Uterus (tissue), 4 donors: ENCODE results near the gene FCN3. TPM values are rescaled to one million over a fixed set of nuclear protein-coding genes. Genes with fewer than 3 reads are reported as not detected.
A peak's percentile ranks its signal among the peaks of the same experiment; 100 is the strongest.

Experiments
- DNase-seq, 2 donors: peaks; one replicate each; pipeline ENCODE4 v3.0.0-alpha.2; 2019 to 2020
- H3K27ac ChIP-seq, 2 donors: fragments of 200-600 bp; sonication (generic); 1 replicate in 1 of 2; 2 replicates in 1 of 2; pipeline ENCODE4 v1.5.1; 2016 to 2018
- H3K27me3 ChIP-seq, 2 donors: fragments of 200-600 bp; sonication (generic); one replicate each; pipeline ENCODE4 v1.5.1; 2018 to 2019; ENCODE audit warnings: control low read depth in 1 of 2
- H3K36me3 ChIP-seq, 2 donors: fragments of 200-600 bp; sonication (generic); one replicate each; pipeline ENCODE4 v1.5.1; 2019; ENCODE audit warnings: control low read depth in 1 of 2
- H3K4me1 ChIP-seq, 2 donors: fragments of 200-600 bp; sonication (generic); one replicate each; pipeline ENCODE4 v1.5.1; 2018 to 2019; ENCODE audit warnings: control low read depth in 1 of 2
- H3K4me3 ChIP-seq, 2 donors: fragments of 200-600 bp; sonication (generic); 1 replicate in 1 of 2; 2 replicates in 1 of 2; pipeline ENCODE4 v1.5.1; 2018 to 2019; ENCODE audit warnings: mild to moderate bottlenecking in 1 of 2
- H3K9me3 ChIP-seq, 2 donors: fragments of 200-600 bp; sonication (generic); one replicate each; pipeline ENCODE4 v1.5.1; 2019; ENCODE audit warnings: control low read depth in 1 of 2
- POLR2A ChIP-seq, 2 donors: fragments of 450-650 bp; IDR thresholded peaks; one replicate each; pipeline ENCODE4 v1.6.1; 2016; ENCODE audit warnings: antibody characterized with exemption in 2 of 2, mild to moderate bottlenecking in 1 of 2, moderate library complexity in 1 of 2
- intact Hi-C: fragments of 100-400 bp; cut with DNase I; formaldehyde crosslinking; loops from one replicate; pipeline ENCODE4 v1.15.1; 2023; ENCODE audit warnings: low total_unique reads
- total RNA-seq, 4 donors: library from RNA; depleted of rRNA in 3 of 4; stranded (reverse); fragments of >200 nt in 3 of 4; gene quantifications; one replicate each; pipeline versions ENCODE4 v1.1.0 to v1.2.4, GENCODE V29; 2014 to 2023
- TF ChIP-seq, protein P1 (sequence below), 4 experiments: fragments of 200-600 bp in 2 of 4; fragments of 450-650 bp in 2 of 4; sonication (generic) in 2 of 4; IDR thresholded peaks; one replicate each; pipeline ENCODE4 v1.5.1; 2016 to 2019; ENCODE audit warnings: antibody characterized with exemption in 4 of 4, mild to moderate bottlenecking in 2 of 4, moderate library complexity in 1 of 4
- donor health status: DM: yes; HTN: yes; CAD: no.

FCN3 gene
- total RNA-seq, 4 donors from 2014 or later: 2.1 to 4.7 (median 2.4) TPM; not detected in 1

DNA sequence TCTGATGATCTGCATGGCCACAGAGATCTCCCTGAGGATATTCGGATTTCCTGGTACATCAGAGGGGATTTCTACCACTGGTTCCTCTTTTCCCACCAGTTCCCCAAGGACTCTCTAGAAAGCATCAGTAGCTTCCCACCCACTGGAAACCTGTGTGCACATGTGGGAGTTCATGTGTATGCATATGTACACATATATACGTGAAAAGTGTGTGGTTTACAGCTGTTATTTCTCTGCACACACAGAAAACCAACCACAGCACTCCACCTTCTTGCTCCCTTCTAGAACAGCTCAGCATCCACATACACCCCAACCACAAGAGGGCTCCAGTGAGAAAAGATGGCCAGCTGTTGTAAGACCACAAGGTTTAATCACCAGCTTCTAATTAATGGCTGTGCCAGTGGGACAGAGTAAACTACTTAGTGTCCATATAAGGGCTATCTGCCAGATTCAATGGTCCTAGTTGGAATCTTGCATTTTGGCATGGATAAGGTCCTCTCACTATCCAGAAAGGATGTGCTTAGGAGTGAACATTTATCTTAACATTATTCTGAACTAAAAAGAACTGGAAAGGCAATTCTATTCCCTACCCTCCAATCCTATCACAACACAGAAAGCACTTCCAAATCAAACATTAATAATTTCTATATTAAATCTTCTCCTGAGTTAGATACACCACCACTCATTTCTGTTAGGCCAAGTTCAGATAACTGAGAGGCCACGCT is 41.9 kb upstream of the FCN3 start:
- intact Hi-C loops: no loop called here
- Histone ChIP-seq H3K9me3 (no peaks in the 10 kb centered on the region), H3K27me3 (no peaks in the 10 kb centered on the region), H3K4me1 (peaks cover 10 to 18% of the 10 kb centered on the region in 2 donors), H3K27ac (peak overlapping the region; percentile 75 to 96), H3K36me3 (no peaks in the 10 kb centered on the region), H3K4me3 (no peak overlapping the region)
- no peak for DNase-seq
- TF ChIP-seq, protein P1, sequence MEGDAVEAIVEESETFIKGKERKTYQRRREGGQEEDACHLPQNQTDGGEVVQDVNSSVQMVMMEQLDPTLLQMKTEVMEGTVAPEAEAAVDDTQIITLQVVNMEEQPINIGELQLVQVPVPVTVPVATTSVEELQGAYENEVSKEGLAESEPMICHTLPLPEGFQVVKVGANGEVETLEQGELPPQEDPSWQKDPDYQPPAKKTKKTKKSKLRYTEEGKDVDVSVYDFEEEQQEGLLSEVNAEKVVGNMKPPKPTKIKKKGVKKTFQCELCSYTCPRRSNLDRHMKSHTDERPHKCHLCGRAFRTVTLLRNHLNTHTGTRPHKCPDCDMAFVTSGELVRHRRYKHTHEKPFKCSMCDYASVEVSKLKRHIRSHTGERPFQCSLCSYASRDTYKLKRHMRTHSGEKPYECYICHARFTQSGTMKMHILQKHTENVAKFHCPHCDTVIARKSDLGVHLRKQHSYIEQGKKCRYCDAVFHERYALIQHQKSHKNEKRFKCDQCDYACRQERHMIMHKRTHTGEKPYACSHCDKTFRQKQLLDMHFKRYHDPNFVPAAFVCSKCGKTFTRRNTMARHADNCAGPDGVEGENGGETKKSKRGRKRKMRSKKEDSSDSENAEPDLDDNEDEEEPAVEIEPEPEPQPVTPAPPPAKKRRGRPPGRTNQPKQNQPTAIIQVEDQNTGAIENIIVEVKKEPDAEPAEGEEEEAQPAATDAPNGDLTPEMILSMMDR (IDR thresholded peaks at IDR 0.05): peak; percentile 28 to 49 (median 38)
- TF ChIP-seq POLR2A (IDR thresholded peaks at IDR 0.05): no peak

DNA sequence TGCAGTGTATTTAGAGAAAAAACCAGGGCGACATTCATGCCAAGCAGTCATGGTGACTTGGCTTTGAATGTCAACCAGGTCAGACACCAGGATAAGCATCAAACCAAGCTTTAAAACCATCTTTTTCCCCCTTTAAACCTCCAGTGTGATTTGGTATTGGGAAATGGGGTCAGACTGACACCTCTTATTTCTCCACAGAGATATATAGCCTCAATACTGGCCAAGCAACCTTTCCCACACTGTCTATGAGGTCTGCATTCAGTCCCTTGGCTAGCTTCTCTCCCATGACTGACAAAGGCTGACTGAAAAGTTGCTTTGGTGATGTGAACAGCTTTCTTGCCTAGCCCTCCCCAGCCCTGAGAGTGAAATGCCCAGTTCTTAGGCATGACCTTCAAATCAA is 39.5 kb upstream of the FCN3 start:
- H3K36me3 ChIP-seq: no peaks in the 10 kb centered on the region

DNA sequence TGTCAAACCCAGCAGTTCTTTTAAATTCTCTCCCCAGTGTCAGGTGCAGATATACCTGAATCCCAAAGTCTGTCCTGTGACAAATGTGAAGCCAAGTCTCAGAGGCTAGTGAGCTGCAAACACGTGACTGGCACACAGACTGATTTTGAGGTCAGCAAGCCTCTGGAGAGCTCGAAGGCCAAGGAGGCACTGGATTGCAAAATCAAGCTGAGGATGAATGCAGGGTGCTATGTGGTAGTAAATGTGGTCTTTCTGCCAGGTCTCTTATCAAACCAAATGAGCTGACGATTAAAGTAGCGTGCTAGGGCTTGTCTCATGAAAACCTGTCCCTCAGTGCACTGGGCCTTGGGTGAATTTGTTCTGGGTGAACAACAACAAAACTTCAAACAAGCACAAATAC is 38.4 kb upstream of the FCN3 start:
- Histone ChIP-seq H3K4me1 (peaks cover 0 to 7% of the 10 kb centered on the region in 2 donors), H3K4me3 (no peak overlapping the region), H3K27me3 (no peaks in the 10 kb centered on the region), H3K9me3 (no peaks in the 10 kb centered on the region), H3K36me3 (no peaks in the 10 kb centered on the region), H3K27ac (peak overlapping the region in 1 of 2 donors; percentile 15)
- intact Hi-C loops: no loop called here
- DNase-seq: no peak
- TF ChIP-seq, protein P1 (IDR thresholded peaks at IDR 0.05): no peak
- TF ChIP-seq POLR2A (IDR thresholded peaks at IDR 0.05): no peak

More for the DNA sequence above, 39.5 kb upstream of the FCN3 start:
- peak overlapping the region in 1 of 2 donors; percentile 22 for H3K27ac ChIP-seq
- H3K4me1 ChIP-seq: peaks cover 6 to 18% of the 10 kb centered on the region in 2 donors
- no peaks in the 10 kb centered on the region for H3K27me3 ChIP-seq
- no peak overlapping the region for H3K4me3 ChIP-seq
- DNase-seq: no peak
- intact Hi-C loops: no loop called here
- no peaks in the 10 kb centered on the region for H3K9me3 ChIP-seq
- TF ChIP-seq POLR2A (IDR thresholded peaks at IDR 0.05): no peak
- TF ChIP-seq, protein P1 (IDR thresholded peaks at IDR 0.05): no peak

DNA sequence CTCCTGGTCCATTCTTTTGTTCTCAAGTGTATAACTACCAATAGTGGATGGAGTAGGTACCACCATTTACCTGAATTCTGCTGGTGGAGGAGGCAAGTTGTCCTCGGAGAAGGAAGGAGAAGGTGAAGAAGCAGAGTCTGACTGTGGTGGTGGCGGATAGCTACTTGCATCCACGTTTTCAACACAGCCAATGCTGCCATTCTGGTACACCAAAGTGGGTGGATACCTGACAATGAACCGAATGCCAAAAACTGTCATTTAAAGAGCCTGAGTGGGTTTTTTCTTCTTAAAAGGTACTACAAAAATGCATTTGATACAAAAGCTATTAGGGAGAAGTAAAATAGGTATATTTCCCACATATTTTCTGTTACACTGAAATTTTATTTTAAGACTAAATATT is 37.9 kb upstream of the FCN3 start:
- H3K27ac ChIP-seq: peak overlapping the region in 1 of 2 donors; percentile 15
- no peaks in the 10 kb centered on the region for H3K36me3 ChIP-seq
- TF ChIP-seq, protein P1 (IDR thresholded peaks at IDR 0.05): no peak
- no peak for TF ChIP-seq POLR2A (IDR thresholded peaks at IDR 0.05)
- intact Hi-C loops: no loop called here
- H3K27me3 ChIP-seq: no peaks in the 10 kb centered on the region
- H3K9me3 ChIP-seq: no peaks in the 10 kb centered on the region
- DNase-seq: no peak
- peaks cover 0 to 2% of the 10 kb centered on the region in 2 donors for H3K4me1 ChIP-seq
- H3K4me3 ChIP-seq: no peak overlapping the region

DNA sequence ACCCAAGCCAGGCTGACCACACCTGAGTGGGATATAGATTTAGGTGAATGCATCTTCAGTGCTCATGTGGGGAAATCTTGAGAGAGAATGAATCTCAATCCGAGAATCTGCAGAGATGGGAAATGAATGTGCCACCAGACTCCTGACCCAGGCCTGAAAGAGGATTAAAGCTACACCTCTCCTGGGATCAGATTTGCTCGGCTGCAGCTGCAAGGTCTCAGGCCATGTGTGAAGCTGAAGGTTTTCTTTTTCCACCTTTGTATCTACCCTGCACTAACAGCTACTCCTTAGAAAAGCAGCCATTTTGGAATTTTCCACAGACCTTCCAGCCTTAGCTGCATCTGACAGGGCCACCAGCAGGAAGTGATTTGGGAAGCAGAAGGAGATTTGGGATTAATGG is 36.1 kb upstream of the FCN3 start:
- no peak overlapping the region for H3K27ac ChIP-seq
- H3K36me3 ChIP-seq: no peaks in the 10 kb centered on the region
- intact Hi-C loops: no loop called here
- no peak overlapping the region for H3K4me3 ChIP-seq
- no peak for DNase-seq
- peaks cover 0 to 6% of the 10 kb centered on the region in 2 donors for H3K4me1 ChIP-seq
- no peaks in the 10 kb centered on the region for H3K27me3 ChIP-seq
- no peaks in the 10 kb centered on the region for H3K9me3 ChIP-seq
- TF ChIP-seq POLR2A (IDR thresholded peaks at IDR 0.05): no peak
- TF ChIP-seq, protein P1 (IDR thresholded peaks at IDR 0.05): no peak
